ENCODE data around the gene PRKCH. TPM values are rescaled to one million over a fixed set of nuclear protein-coding genes. Genes with fewer than 3 reads are reported as not detected.

The PRKCH gene
- total RNA-seq, 1 experiment from 2014 or later: 5.2 TPM

GRCh38 chr14:61555056-61555838 lies 233.9 kb downstream of the PRKCH start:
- Histone ChIP-seq H2BK15ac (ENCODE audit: low read depth, low read length) (no peak overlapping the region), H4K8ac (replicated peaks; ENCODE audit: insufficient read length, low read depth, low read length) (no peak overlapping the region), H4K20me1 (ENCODE audit: control insufficient read depth, insufficient read depth, insufficient read length) (no peaks in the 10 kb centered on the region), H3K4ac (ENCODE audit: low read depth, low read length) (no peak overlapping the region), H2BK12ac (ENCODE audit: insufficient read length, low read depth, low read length) (no peak overlapping the region), H2BK20ac (ENCODE audit: low read depth, low read length, poor library complexity, severe bottlenecking) (no peak overlapping the region), H2BK120ac (ENCODE audit: low read depth, low read length, poor library complexity, severe bottlenecking) (no peak overlapping the region), H3K18ac (ENCODE audit: insufficient read length, low read depth, low read length) (no peak overlapping the region), H3K4me2 (ENCODE audit: insufficient read depth, insufficient read length, low read length) (no peak overlapping the region), H2AFZ (ENCODE audit: low read length) (no peak overlapping the region), H3K23me2 (ENCODE audit: insufficient read length, low read depth, low read length, poor library complexity, severe bottlenecking) (no peaks in the 10 kb centered on the region), H3K4me1 (ENCODE audit: insufficient read depth, low read length) (peaks cover 10% of the 10 kb centered on the region; the same call in 1 of the 2 replicates), H3K9me3 (ENCODE audit: control insufficient read depth, low read depth, low read length) (no peaks in the 10 kb centered on the region), H3K9ac (ENCODE audit: extremely low read depth, insufficient read length, low read length) (no peak overlapping the region), H3K23ac (ENCODE audit: insufficient read length, low read depth, low read length) (no peak overlapping the region), H2AK5ac (ENCODE audit: insufficient read length, low read length) (no peak overlapping the region), H3T11ph (ENCODE audit: low read length) (no peak overlapping the region), H3K56ac (ENCODE audit: insufficient read length, low read depth, low read length) (no peak overlapping the region), H2BK5ac (ENCODE audit: insufficient read length, low read length) (no peak overlapping the region), H3K14ac (ENCODE audit: insufficient read depth, low read length) (no peak overlapping the region), H4K91ac (ENCODE audit: insufficient read length, low read depth, low read length) (no peak overlapping the region), H3K27me3 (ENCODE audit: insufficient read depth, low read length) (no peaks in the 10 kb centered on the region; the same call in 1 of the 2 replicates), H3K79me2 (ENCODE audit: insufficient read depth, low read length) (no peaks in the 10 kb centered on the region), H3K27ac (ENCODE audit: insufficient read length, low read depth, low read length) (no peak overlapping the region), H4K5ac (ENCODE audit: insufficient read length, low read depth, low read length) (no peak overlapping the region), H3K79me1 (ENCODE audit: insufficient read depth, low read depth, low read length, poor library complexity, severe bottlenecking) (no peaks in the 10 kb centered on the region)
- Mint-ChIP-seq H3K9me3 (no peaks in the 10 kb centered on the region; a peak in 1 of 5 replicates), H3K4me1 (peaks cover 28 to 31% of the 10 kb centered on the region in 2 experiments), H3K4me3 (no peak overlapping the region), H3K27me3 (ENCODE audit: low read depth) (no peaks in the 10 kb centered on the region; the same call in none of the 2 replicates), H3K27ac (no peak overlapping the region; a peak in 1 of 7 replicates), H3K36me3 (ENCODE audit: insufficient read depth in 1 of 3, low read depth in 3 of 3) (peaks cover 0 to 5% (median 0%) of the 10 kb centered on the region in 3 experiments; a peak in 2 of 7 replicates)
- no peak for DNase-seq
- no CpG with 5 or more reads among the region's 6 CpGs for WGBS (ENCODE audit: extremely low coverage, insufficient read length, low lambda C conversion rate)
- no peak for TF ChIP-seq CTCF (conservative IDR thresholded peaks at IDR 0.05)
